Keratinocyte (primary cell): ENCODE data around the gene MEP1A.

ENCODE experiments used
- EZH2 ChIP-seq: IDR thresholded peaks from one replicate; pipeline ENCODE4 v1.6.1; 2012; ENCODE audit warnings: inconsistent platforms, mild to moderate bottlenecking, low read length, moderate library complexity
- TF ChIP-seq, protein P1 (sequence below), 3 experiments: IDR thresholded peaks in 1 of 3; conservative IDR thresholded peaks in 1 of 3; optimal IDR thresholded peaks in 1 of 3; 2 replicates in 2 of 3; 3 replicates in 1 of 3; pipeline versions ENCODE3 to v1.5.1; 2011; ENCODE audit warnings: low read length in 3 of 3, mild to moderate bottlenecking in 3 of 3, moderate library complexity in 2 of 3, control low read depth in 1 of 3, inconsistent platforms in 1 of 3; ENCODE audit not compliant: insufficient read depth in 2 of 3; ENCODE audit errors: extremely low read depth in 1 of 3

DNA sequence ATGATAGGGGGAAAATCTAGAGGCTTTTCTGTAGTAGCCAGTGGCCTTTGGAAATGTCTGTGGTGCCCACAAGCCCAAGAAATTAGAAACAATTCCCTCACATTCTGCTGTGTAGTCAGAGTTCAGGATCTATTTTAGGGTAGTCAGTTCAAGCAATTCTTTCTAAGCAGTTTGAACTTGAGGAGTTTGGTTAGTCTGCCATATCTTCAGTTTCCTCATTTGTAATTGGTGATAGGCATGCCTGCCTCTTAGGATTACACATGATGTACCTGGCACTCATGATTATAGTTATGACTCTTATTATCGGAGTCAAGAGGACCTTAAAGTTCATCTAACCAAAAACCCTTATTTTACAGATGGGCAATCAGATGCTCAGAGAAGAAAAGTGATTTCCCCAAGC, 21.2 kb upstream of the MEP1A start:
- TF ChIP-seq, protein P1, sequence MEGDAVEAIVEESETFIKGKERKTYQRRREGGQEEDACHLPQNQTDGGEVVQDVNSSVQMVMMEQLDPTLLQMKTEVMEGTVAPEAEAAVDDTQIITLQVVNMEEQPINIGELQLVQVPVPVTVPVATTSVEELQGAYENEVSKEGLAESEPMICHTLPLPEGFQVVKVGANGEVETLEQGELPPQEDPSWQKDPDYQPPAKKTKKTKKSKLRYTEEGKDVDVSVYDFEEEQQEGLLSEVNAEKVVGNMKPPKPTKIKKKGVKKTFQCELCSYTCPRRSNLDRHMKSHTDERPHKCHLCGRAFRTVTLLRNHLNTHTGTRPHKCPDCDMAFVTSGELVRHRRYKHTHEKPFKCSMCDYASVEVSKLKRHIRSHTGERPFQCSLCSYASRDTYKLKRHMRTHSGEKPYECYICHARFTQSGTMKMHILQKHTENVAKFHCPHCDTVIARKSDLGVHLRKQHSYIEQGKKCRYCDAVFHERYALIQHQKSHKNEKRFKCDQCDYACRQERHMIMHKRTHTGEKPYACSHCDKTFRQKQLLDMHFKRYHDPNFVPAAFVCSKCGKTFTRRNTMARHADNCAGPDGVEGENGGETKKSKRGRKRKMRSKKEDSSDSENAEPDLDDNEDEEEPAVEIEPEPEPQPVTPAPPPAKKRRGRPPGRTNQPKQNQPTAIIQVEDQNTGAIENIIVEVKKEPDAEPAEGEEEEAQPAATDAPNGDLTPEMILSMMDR (optimal IDR thresholded peaks at IDR 0.05 in 1 of 3, IDR thresholded peaks at IDR 0.05 in 1 of 3, conservative IDR thresholded peaks at IDR 0.05 in 1 of 3; ENCODE audit: extremely low read depth in 1 of 3, insufficient read depth in 2 of 3, low read length in 3 of 3), result no peak
- no peak for TF ChIP-seq EZH2
